ENCODE measurements around the gene DIAPH2.

- TF ChIP-seq CTCF (conservative IDR thresholded peaks at IDR 0.05; ENCODE audit: low read depth in 2 of 2) = no peak
- TF ChIP-seq EZH2phosphoT487 (IDR thresholded peaks at IDR 0.05; ENCODE audit: unreplicated experiment) = no peak
- no peak for TF ChIP-seq EZH2 (IDR thresholded peaks at IDR 0.05; ENCODE audit: low read depth, unreplicated experiment)
These were observed 746.6 kb downstream of the DIAPH2 start for GRCh38 chrX:97431281-97431680.

Data from GM23338 (cell line).